ENCODE measurements around the gene ZIC5. TPM values are rescaled to one million over a fixed set of nuclear protein-coding genes. Genes with fewer than 3 reads are reported as not detected.

Gene ZIC5
- total RNA-seq, 2 donors from 2014 or later = 0.09 to 0.45 TPM

DNA sequence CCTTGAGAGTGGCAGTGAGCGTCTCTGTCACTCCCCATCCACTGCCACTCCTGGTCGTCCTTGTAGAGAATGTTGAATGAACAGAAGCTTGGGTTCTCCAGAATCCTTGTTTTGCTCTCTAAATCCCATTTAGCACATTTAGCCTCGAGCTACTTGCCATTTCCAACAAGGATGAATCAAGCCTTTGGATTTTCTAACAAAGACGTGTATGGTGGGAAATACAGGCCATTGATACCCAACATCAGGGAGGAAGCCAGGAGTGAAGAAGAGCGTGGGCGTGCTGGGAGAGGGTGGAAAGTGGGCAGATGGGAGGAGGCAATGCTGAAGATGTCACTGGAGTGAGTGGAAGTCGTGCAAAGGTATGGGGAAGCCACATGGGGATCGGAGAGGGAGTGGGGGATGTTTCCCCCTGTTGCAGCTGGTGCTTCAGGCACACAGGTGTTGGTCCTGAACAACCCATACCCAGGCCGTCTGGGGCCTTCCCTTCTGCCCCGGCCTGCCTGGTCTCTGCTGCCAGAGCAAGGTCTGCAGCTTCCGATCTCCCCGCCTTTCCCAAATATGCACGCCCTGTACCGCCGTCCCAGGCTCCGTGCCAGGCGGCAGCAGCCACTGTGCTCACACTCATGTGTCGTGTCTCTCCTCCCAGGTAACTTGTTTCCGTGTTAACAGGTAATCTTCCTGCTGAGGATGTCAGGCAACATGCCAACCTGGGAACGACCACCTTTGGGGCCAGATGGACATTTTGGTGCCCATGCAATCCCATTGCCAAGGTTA, 48.7 kb downstream of the ZIC5 start:
- WGBS = 64% methylated on average over 20 of the region's 20 CpGs
- Histone ChIP-seq H3K27me3 (replicated peaks; ENCODE audit: insufficient read depth) (no peaks in the 10 kb centered on the region), H3K27ac (no peak overlapping the region), H3K4me1 (replicated peaks) (no peaks in the 10 kb centered on the region), H3K4me3 (no peak overlapping the region), H3K36me3 (no peaks in the 10 kb centered on the region), H3K9me3 (no peaks in the 10 kb centered on the region)
- intact Hi-C loops (cut with DNase I) = no loop called here
- peak; percentile 14 for DNase-seq (ENCODE audit: low spot score)
- TF ChIP-seq POLR2AphosphoS5 (IDR thresholded peaks at IDR 0.05) (no peak), POLR2A (IDR thresholded peaks at IDR 0.05) (no peak), CTCF (IDR thresholded peaks at IDR 0.05) (no peak)

GRCh38 chr13:99919132-99919531, 52.4 kb downstream of the ZIC5 start:
- no peak for TF ChIP-seq POLR2AphosphoS5 (IDR thresholded peaks at IDR 0.05)
- TF ChIP-seq POLR2A (IDR thresholded peaks at IDR 0.05) = no peak
- WGBS = 53% methylated on average over 2 of the region's 2 CpGs
- Histone ChIP-seq H3K27me3 (replicated peaks; ENCODE audit: insufficient read depth) (no peaks in the 10 kb centered on the region), H3K4me3 (no peak overlapping the region), H3K27ac (no peak overlapping the region), H3K9me3 (no peaks in the 10 kb centered on the region), H3K36me3 (no peaks in the 10 kb centered on the region), H3K4me1 (replicated peaks) (no peaks in the 10 kb centered on the region)
- intact Hi-C loops (cut with DNase I) = loop anchor here (5.0 kb wide), 2 partner anchors 318 to 593 kb away; no protein-coding TSS in a partner anchor
- no peak for DNase-seq (ENCODE audit: low spot score)

- peak; percentile 23 for DNase-seq (ENCODE audit: low spot score)
- peak; percentile 60 for TF ChIP-seq POLR2AphosphoS5 (IDR thresholded peaks at IDR 0.05)
- no peak for TF ChIP-seq POLR2A (IDR thresholded peaks at IDR 0.05)
- peak; percentile 55 to 90 (median 82) for TF ChIP-seq CTCF (IDR thresholded peaks at IDR 0.05)
- Histone ChIP-seq H3K4me1 (replicated peaks) (no peaks in the 10 kb centered on the region), H3K27ac (no peak overlapping the region), H3K9me3 (no peaks in the 10 kb centered on the region), H3K36me3 (no peaks in the 10 kb centered on the region), H3K27me3 (replicated peaks; ENCODE audit: insufficient read depth) (no peaks in the 10 kb centered on the region), H3K4me3 (no peak overlapping the region)
- intact Hi-C loops (cut with DNase I) = loop anchor here (2.0 to 5.0 kb wide), 3 partner anchors 258 to 596 kb away; no protein-coding TSS in a partner anchor
- WGBS = 44% methylated on average over 10 of the region's 10 CpGs
Observed at GRCh38 chr13:99916366-99917103, 55.0 kb downstream of the ZIC5 start.

DNA sequence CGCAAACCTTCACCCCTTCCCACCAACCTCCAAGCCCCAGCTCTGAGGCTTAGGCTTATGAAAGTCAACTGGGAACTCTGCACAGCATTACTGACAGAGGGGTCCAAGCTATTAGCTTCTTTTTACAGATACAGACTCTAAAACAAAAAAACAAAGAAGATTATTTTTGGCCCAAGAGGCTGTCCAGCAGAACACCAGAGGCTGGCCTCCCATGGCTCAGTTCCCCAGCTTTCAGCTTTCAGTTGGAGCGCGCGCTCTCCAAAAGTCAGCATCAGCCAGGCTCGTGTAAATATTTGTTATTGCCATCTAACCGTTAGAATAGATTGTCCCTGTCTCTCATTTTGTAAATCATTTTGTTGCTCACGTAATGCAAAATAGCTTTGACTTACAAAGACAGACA, 58.4 kb downstream of the ZIC5 start:
- Histone ChIP-seq H3K36me3 (no peaks in the 10 kb centered on the region), H3K27me3 (replicated peaks; ENCODE audit: insufficient read depth) (no peaks in the 10 kb centered on the region), H3K4me3 (no peak overlapping the region), H3K4me1 (replicated peaks) (no peaks in the 10 kb centered on the region), H3K9me3 (no peaks in the 10 kb centered on the region), H3K27ac (no peak overlapping the region)
- TF ChIP-seq POLR2AphosphoS5 (IDR thresholded peaks at IDR 0.05) (no peak), CTCF (IDR thresholded peaks at IDR 0.05) (no peak), POLR2A (IDR thresholded peaks at IDR 0.05) (no peak)
- no peak for DNase-seq (ENCODE audit: low spot score)
- WGBS = 74% methylated on average over 7 of the region's 7 CpGs
- intact Hi-C loops (cut with DNase I) = no loop called here

Other genes starting within 250 kb of the ZIC5 start
- under 1 TPM; 0.05 to 0.51 TPM for gene ZIC2, start 10.0 kb upstream of the ZIC5 start, total RNA-seq
- gene PCCA, start 117.3 kb upstream of the ZIC5 start, total RNA-seq = 10 to 100 TPM; 52.7 to 66.4 TPM

Data from prostate gland (tissue), 2 donors.